HG02759 (cell line): ENCODE results near the gene OLFML3.
"Not testable (repeated sequence)": the region's sequence is repeated elsewhere in the genome, so short reads cannot be mapped to it uniquely, and the experiment has no call there.

Experiments
- ATAC-seq: cut with Tn5 transposase; IDR thresholded peaks from one replicate; pipeline ENCODE4 v1.9.1; 2021; ENCODE audit warnings: mild to moderate bottlenecking, moderate library complexity; ENCODE audit not compliant: unreplicated experiment

The OLFML3 gene

GRCh38 chr1:113990961-113991360, 11.7 kb downstream of the OLFML3 start:
- no peak for ATAC-seq

DNA sequence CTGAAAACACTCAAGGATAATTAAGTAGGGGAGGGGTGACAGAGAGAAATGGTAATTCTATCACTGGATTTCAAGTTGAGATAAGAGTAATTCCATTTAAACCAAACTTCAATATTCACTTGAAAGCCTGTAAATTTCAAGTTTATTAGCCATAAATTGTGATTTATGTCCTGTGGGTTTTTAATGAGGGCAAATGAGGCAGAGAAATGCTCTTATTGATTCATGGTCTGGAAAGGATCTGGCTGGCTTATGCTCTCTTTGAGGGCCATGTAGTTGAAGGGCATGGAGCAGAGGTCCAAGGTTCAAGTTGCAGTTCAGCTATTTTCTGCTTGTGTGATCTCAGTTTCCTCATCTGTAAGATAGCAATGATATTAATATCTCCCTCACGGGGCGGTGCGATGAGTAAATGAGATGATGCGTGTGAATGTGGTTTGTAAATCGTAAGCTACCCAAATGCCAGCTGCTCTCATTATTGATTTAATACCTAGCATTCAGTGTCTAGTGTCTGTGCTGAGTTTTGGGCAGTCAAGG, 12.3 kb downstream of the OLFML3 start:
- no peak for ATAC-seq

DNA sequence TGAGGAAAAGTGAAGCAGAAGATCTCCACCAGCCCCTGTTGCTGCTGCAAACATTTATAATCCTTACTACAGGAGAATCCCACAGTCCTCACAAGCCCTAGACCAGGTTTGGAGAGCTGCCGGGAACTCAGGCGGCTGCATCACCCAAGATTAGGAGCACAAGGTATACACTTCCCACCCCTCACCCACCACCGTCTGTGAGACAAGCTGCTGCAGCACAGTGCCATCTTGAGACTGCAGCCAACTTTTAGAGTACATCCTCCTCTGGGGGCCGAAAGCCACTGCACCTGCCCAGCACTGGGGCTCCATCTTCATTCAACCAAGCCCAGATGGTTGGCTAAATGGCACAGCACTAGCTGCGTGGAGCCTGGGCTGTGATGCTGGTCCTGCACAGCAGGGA, 13.8 kb downstream of the OLFML3 start:
- ATAC-seq: no peak

GRCh38 chr1:113993766-113994165, 14.5 kb downstream of the OLFML3 start:
- ATAC-seq: no peak

- ATAC-seq: no peak
These were observed 16.1 kb downstream of the OLFML3 start for GRCh38 chr1:113995382-113995781.

DNA sequence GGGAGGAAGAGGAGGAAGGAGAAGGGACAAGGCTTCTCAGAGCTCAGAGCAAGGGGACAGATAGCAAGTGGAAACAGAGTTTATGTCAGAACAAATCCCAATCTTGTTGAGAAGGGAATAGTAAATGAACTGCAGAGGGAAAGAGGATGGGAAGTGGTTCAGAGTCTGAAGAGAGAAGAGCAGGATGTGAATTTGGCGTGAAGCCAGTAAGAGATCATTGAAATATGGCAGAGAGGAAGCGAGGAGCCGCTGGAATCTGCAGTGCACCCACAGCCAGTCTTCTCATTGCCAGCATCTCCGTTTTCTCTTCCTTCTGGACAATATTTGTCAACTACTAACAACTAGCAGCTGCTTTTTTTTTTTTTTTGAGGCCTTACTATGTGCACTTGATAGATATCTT, 19.1 kb downstream of the OLFML3 start:
- no peak for ATAC-seq

DNA sequence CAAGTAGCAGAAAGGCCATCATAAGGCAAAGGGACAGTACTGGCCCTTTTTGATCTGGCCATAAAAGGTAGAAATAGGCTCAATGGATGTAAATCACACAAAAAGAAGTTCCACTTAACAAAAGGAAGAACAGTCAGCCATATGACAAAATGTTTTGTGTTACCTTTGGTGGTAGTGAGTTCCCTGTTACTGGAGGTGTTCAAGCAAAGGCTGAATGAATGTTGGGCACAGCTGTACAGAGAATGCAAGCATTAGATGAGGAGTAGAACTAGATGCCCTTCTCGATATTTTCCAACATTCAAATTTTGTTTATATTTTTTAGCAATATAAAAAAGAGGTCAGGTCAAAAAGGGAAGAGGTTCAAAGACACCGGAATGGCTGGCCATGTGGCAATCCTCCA, 20.0 kb downstream of the OLFML3 start:
- no peak for ATAC-seq

GRCh38 chr1:113999799-114000198, 20.5 kb downstream of the OLFML3 start:
- ATAC-seq: no peak

DNA sequence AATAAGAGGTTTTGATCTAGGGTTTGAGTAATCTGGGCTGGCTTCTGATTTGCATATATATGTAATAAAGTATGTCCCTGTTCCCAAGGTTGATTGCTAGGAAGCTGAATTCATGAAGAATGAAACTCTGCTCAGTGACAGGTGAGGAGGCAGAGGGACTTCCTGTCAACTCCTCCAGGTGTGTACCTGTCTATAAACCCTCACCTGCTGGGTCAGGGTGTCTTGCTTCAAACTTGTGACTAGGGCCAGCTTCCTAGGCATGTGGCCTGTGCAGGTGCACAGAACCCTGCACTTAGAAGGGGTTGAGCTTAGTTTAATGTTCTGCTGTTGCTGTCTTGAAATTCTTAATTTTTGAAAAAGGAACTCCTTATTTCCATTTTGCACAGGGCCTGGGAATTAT, 21.1 kb downstream of the OLFML3 start:
- ATAC-seq: no peak

GRCh38 chr1:114002492-114003239, 23.4 kb downstream of the OLFML3 start:
- no peak for ATAC-seq

- ATAC-seq: no peak
These were observed 24.2 kb downstream of the OLFML3 start for GRCh38 chr1:114003431-114003830.

- not testable (repeated sequence) for ATAC-seq
These were observed 27.6 kb downstream of the OLFML3 start for GRCh38 chr1:114006825-114007224.

DNA sequence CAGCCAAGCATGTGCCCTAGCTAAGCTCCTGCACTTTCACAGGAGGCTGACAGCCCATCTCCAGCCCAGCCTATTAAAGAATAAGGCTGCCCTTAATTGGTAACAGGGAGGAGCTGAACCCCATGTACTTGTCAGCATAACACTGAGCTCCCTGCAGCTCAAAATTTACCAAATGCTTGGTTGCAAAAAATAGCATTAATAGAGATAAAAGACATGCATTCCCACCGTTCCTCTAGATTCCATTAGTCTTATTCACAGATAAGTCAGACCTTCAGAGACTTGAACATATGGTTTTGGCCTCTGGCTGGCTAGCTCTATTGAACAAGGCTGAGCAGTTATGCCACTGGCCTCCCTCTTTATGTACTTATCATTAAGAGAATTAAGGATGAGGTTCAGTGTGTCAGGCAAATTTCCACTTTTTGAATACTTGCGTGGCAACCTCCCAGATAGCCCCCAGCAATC, 29.2 kb downstream of the OLFML3 start:
- ATAC-seq: no peak

GRCh38 chr1:114008993-114009392, 29.7 kb downstream of the OLFML3 start:
- ATAC-seq: no peak

DNA sequence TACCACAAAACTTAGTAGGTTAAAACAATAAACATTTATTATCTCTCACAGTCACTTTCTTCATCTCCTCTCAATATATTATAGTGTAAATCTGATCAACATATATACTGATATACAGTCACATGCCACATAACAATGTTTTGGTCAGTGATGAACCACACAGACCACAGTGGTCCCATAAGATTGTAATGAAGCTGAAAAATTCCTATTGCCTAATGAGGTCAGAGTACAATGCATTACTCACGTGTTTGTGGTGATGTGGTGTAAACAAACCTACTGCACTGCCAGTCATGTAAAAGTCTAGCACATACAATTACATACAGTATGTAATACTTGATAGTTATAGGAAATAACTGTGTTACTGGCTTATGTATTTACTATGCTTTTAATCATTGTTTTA, 30.1 kb downstream of the OLFML3 start:
- no peak for ATAC-seq

DNA sequence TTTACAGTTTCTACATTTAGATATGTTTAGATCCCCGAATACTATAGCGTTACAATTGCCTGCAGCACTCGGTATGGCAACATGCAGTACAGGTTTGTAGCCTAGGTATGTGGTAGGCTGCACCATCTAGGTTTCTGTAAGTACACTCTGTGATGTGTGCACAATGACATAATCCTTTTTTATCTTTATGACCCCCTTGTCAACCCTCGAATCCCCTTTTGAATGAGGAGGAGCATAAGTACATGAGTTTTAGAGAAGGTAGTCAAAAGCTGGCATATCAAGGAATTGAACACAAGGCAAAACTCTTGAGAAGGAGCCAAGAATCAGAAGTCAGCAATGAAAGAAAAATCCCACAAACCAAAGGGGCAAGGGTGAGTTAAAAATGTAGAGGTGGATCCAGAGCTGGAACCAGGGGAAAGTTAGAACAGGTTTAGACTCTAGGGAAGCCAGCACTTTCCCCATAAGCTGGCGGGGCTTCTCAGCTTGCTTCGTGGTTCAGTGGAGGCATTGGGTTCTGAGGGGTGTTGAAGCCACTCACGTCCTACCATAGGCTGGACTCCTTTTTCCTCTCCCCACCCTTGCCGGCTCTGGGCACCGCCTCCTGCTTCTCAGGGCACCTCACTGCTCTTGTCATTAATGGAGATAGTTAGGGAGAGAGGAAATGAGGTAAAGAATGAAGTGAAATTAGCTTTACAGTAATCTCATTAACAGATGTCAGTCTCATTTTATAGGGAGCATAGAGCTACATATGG, 31.3 kb downstream of the OLFML3 start:
- ATAC-seq: no peak

DNA sequence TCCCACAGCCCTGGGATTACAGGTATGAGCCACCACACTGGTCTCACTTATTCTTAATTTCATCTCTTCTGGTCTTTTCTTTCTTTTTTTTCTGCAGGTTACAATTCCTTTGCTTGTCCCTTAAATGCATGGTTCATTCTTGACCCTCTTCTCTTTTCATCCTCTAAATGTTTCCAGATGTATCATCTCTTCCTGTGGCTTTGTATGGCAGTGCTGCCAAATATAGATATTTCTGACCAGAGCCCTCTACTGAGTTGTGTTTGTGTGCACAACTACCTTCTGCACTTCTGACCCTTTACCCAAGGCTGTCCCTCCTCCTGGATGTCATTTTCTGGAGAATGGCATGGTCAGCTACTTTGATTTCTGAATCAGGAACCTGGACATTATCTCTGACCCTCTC, 32.5 kb downstream of the OLFML3 start:
- no peak for ATAC-seq

DNA sequence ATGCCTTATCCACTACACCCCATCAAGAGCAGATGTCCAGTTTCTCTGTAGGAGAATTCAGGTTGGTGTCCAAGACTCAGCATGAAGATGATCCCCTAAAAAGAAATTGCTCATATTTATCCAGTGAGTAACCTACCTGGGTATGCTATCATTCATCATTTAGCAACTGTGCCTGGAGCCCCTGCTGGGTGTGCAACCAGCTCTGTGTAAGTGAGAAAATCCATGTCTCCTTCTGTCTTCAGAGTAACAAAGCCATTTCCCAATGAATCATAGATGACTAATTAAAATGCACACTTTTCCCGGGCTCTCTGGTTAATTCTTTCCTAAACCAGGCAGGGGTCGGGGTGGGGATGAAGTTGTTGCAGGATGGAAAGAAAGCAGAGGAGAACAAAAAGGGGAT, 35.8 kb downstream of the OLFML3 start:
- no peak for ATAC-seq

- not testable (repeated sequence) for ATAC-seq
These were observed 40.5 kb downstream of the OLFML3 start for GRCh38 chr1:114019724-114020123.

DNA sequence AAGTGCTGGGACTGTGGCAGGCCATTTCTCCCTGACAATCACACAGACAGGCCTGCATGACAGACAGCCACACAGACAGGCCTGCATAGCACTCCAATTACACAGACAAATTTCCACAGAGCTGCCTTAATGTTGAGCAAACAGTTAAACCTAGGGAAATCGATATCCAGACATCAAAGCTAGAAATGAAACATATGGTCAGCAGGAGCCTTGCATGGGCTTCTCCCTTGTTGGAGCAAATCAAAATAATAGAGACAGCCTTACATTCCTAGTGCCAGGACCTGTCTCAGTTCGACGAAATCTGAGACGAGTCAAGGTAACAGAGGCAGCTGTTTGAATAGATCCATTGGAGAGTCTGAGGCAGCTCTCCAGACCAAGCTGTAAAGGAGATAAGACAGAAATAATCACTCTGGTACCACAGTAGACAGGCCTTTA, 42.4 kb downstream of the OLFML3 start:
- ATAC-seq: no peak

DNA sequence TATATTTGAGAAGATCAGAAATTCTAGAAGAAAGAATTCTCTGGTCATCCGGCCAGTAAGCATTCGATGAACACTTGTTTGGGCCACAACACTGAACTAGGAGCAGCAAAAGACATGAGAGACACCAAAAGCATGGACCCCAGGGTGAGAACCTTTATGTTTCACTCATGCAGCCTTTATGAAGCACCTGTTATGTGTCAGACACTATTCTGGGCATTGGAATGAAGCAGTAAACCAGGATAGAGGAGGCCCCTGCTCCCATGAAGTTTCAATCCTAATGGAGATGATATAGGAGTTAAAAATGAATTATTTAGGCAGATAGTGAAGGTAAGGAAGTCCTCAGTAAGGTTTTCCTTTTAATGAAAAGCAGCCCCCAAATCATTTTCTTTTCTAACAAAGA, 43.6 kb downstream of the OLFML3 start:
- no peak for ATAC-seq

- no peak for ATAC-seq
These were observed 44.1 kb downstream of the OLFML3 start for GRCh38 chr1:114023377-114023776.
